ENCODE measurements around the gene HNF1B.

HNF1B gene

DNA sequence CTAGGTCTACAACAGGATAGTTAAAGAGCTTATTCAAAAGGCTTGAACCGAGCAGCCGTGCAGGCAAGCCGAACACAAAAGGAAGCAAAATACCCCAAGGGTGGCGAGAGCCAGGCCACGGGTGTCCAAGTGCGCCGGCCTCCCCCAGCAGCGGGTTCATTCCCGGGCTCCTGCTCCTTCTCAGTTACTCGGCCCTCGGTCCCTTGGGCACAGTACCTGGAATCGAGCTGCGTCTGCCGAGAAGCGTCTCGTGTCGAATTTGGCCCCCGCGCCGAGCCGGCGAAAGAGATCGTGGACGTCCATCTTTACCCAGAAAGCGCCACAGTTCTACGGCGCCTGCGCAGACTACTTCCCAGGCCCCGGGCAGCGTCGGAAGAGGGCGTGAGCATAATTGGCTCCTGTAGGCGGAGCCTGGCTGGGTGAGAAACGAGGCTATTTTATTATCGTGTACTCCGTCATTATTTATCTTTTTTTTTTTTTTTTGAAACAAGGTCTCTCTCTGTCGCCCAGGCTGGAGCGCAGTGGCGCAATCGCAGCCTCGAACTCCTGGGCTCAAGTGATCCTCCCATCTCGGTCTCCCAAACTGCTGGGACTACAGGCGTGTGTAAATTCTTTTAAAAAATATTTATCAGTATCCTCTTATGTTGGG, 101.6 kb downstream of the HNF1B start, which contains the start of gene DDX52:
Gene DDX52, minus strand, starts transcription at position 329 of the 649 bp plus-strand sequence. Its CDS starts 26 bp downstream, at position 303.
- peak; percentile 91 to 96 (median 94) for DNase-seq
- ChIA-PET POLR2A (interaction anchor here (0.6 kb wide), 1 partner anchor 84 kb away, joined by 3 read pairs; no protein-coding TSS in a partner anchor), CTCF (interaction anchor here (1.7 kb wide), 1 partner anchor 11 kb away, joined by 5 read pairs; no protein-coding TSS in a partner anchor)
- Histone ChIP-seq H3K4me3 (ENCODE audit: control insufficient read depth in 1 of 7, extremely low read depth in 1 of 7, insufficient read depth in 4 of 7, low read depth in 2 of 7, low read length in 6 of 7) (peak within 1 kb of the TSS; percentile 66 to 98 (median 93)), H3K27ac (ENCODE audit: insufficient read depth in 1 of 2, low read depth in 1 of 2, low read length in 2 of 2, poor library complexity in 1 of 2, severe bottlenecking in 2 of 2) (peak within 1 kb of the TSS; percentile 78 to 89), H3K27me3 (replicated peaks in 2 of 5; ENCODE audit: control insufficient read depth in 4 of 5, insufficient read depth in 5 of 5, low read length in 4 of 5) (peaks cover 10 to 40% (median 21%) of the 10 kb centered on the region in 5 experiments), H3K36me3 (ENCODE audit: control insufficient read depth in 4 of 4, insufficient read depth in 4 of 4, low read length in 3 of 4) (peaks cover 1 to 12% (median 7%) of the 10 kb centered on the region in 4 experiments), H3K9me3 (ENCODE audit: control extremely low read depth in 1 of 5, control insufficient read depth in 4 of 5, insufficient read depth in 2 of 5, low read depth in 1 of 5, low read length in 4 of 5) (no peaks in the 10 kb centered on the region), H3K4me1 (ENCODE audit: control extremely low read depth in 1 of 4, control insufficient read depth in 4 of 4, insufficient read depth in 4 of 4, low read length in 3 of 4) (peaks cover 2 to 19% (median 16%) of the 10 kb centered on the region in 4 experiments)
- 0% methylated on average over 31 of the region's 43 CpGs for WGBS (ENCODE audit: insufficient coverage)

DNA sequence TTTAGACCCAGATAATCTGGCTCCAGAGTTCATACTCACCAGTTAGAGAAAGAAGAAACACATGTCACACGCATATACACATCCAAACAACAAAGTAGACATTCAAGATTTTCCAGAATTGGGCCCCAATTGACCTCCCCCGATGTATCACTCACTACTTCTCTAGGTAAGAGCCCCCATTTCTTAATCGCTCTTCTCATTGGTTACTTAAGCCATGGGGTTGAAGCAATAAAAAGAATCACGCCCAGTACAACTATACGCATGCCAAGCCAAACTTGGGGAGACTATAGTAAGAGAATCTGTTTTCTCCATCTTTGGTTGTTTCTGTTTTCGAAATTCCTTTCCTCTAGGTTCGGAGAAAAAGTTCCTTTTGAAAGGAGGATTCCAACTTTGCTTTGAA, 102.2 kb downstream of the HNF1B start:
- H3K36me3 ChIP-seq (ENCODE audit: control insufficient read depth in 4 of 4, insufficient read depth in 4 of 4, low read length in 3 of 4) = peaks cover 2 to 18% (median 11%) of the 10 kb centered on the region in 4 experiments
- CTCF ChIA-PET = no interaction called here
- H3K4me1 ChIP-seq (ENCODE audit: control extremely low read depth in 1 of 4, control insufficient read depth in 4 of 4, insufficient read depth in 4 of 4, low read length in 3 of 4) = peaks cover 2 to 19% (median 16%) of the 10 kb centered on the region in 4 experiments
- 0% methylated on average over 5 of the region's 7 CpGs for WGBS (ENCODE audit: insufficient coverage)
- peak overlapping the region; percentile 78 to 89 for H3K27ac ChIP-seq (ENCODE audit: insufficient read depth in 1 of 2, low read depth in 1 of 2, low read length in 2 of 2, poor library complexity in 1 of 2, severe bottlenecking in 2 of 2)
- DNase-seq = peak; percentile 7 to 27 (median 25)
- peaks cover 6 to 34% (median 18%) of the 10 kb centered on the region in 5 experiments for H3K27me3 ChIP-seq (replicated peaks in 2 of 5; ENCODE audit: control insufficient read depth in 4 of 5, insufficient read depth in 5 of 5, low read length in 4 of 5)
- POLR2A ChIA-PET = no interaction called here
- H3K9me3 ChIP-seq (ENCODE audit: control extremely low read depth in 1 of 5, control insufficient read depth in 4 of 5, insufficient read depth in 2 of 5, low read depth in 1 of 5, low read length in 4 of 5) = no peaks in the 10 kb centered on the region
- H3K4me3 ChIP-seq (ENCODE audit: control insufficient read depth in 1 of 7, extremely low read depth in 1 of 7, insufficient read depth in 4 of 7, low read depth in 2 of 7, low read length in 6 of 7) = peak overlapping the region; percentile 66 to 98 (median 93)

DNA sequence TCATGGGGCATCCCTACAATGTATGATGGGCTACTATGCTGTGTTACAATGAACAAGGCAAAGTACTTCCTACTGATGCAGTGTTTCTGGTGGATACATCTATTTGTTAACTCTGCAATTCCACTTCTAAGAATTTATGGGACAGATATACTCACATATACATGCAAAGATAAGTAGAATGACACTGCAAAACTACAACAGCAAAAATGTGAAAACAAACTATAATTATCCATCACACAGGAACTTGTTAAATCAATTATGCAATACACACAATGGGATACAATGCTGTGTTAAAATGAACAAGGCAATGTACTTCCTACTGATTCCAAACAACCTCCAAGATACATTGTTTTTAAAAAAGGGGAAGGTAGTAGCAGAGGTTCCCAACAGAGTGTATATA, 104.8 kb downstream of the HNF1B start:
- CTCF ChIA-PET = interaction anchor here (0.6 kb wide), 1 partner anchor 27 kb away, joined by 3 read pairs; no protein-coding TSS in a partner anchor
- POLR2A ChIA-PET = interaction anchor here (0.6 kb wide), 1 partner anchor 94 kb away, joined by 3 read pairs; no protein-coding TSS in a partner anchor
- H3K36me3 ChIP-seq (ENCODE audit: control insufficient read depth in 4 of 4, insufficient read depth in 4 of 4, low read length in 3 of 4) = peaks cover 9 to 36% (median 16%) of the 10 kb centered on the region in 4 experiments

DNA sequence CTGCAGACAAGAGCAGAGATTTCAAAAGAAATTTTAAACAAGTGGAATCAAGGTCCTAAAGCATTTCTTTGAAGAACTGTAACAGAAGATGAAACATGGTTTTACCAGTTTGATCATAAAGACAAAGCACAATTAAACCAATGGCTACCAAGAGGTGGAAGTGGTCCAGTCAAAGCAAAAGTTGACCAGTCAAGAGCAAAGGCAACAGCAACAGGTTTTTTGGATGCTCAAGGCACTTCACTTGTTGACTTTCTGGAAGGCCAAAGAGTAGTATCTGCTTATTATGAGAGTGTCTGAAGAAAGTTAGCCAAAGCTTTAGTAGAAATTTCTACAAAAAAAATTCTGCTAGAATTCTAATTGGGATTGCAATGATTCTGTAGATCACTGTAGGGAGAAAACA, 106.9 kb downstream of the HNF1B start:
- ChIA-PET POLR2A (no interaction called here), CTCF (interaction anchor here (1.2 kb wide), 1 partner anchor 154 kb away, joined by 4 read pairs; no protein-coding TSS in a partner anchor)
- no peak for DNase-seq
- H3K4me1 ChIP-seq (ENCODE audit: control extremely low read depth in 1 of 4, control insufficient read depth in 4 of 4, insufficient read depth in 4 of 4, low read length in 3 of 4) = peaks cover 2 to 17% (median 12%) of the 10 kb centered on the region in 4 experiments
- H3K27me3 ChIP-seq (replicated peaks in 2 of 5; ENCODE audit: control insufficient read depth in 4 of 5, insufficient read depth in 5 of 5, low read length in 4 of 5) = no peaks in the 10 kb centered on the region
- no peak overlapping the region for H3K4me3 ChIP-seq (ENCODE audit: control insufficient read depth in 1 of 7, extremely low read depth in 1 of 7, insufficient read depth in 4 of 7, low read depth in 2 of 7, low read length in 6 of 7)
- no peaks in the 10 kb centered on the region for H3K9me3 ChIP-seq (ENCODE audit: control extremely low read depth in 1 of 5, control insufficient read depth in 4 of 5, insufficient read depth in 2 of 5, low read depth in 1 of 5, low read length in 4 of 5)
- H3K36me3 ChIP-seq (ENCODE audit: control insufficient read depth in 4 of 4, insufficient read depth in 4 of 4, low read length in 3 of 4) = peaks cover 9 to 46% (median 17%) of the 10 kb centered on the region in 4 experiments
- no peak overlapping the region for H3K27ac ChIP-seq (ENCODE audit: insufficient read depth in 1 of 2, low read depth in 1 of 2, low read length in 2 of 2, poor library complexity in 1 of 2, severe bottlenecking in 2 of 2)

More for the DNA sequence above, 104.8 kb downstream of the HNF1B start:
- no peak overlapping the region for H3K4me3 ChIP-seq (ENCODE audit: control insufficient read depth in 1 of 7, extremely low read depth in 1 of 7, insufficient read depth in 4 of 7, low read depth in 2 of 7, low read length in 6 of 7)
- DNase-seq = no peak
- peaks cover 4 to 11% (median 7%) of the 10 kb centered on the region in 5 experiments for H3K27me3 ChIP-seq (replicated peaks in 2 of 5; ENCODE audit: control insufficient read depth in 4 of 5, insufficient read depth in 5 of 5, low read length in 4 of 5)
- H3K4me1 ChIP-seq (ENCODE audit: control extremely low read depth in 1 of 4, control insufficient read depth in 4 of 4, insufficient read depth in 4 of 4, low read length in 3 of 4) = peaks cover 2 to 19% (median 16%) of the 10 kb centered on the region in 4 experiments
- H3K9me3 ChIP-seq (ENCODE audit: control extremely low read depth in 1 of 5, control insufficient read depth in 4 of 5, insufficient read depth in 2 of 5, low read depth in 1 of 5, low read length in 4 of 5) = no peaks in the 10 kb centered on the region
- peak overlapping the region in 1 of 2 experiments; percentile 14 for H3K27ac ChIP-seq (ENCODE audit: insufficient read depth in 1 of 2, low read depth in 1 of 2, low read length in 2 of 2, poor library complexity in 1 of 2, severe bottlenecking in 2 of 2)
